Heart left ventricle (tissue), 13 donors: Measurements from ENCODE around the gene ATXN7L3.

ENCODE experiments used
- POLR2A ChIP-seq, 2 donors: fragments of 450-650 bp; IDR thresholded peaks; one replicate each; pipeline ENCODE4 v1.6.1; 2017; ENCODE audit warnings: antibody characterized with exemption in 2 of 2, mild to moderate bottlenecking in 2 of 2, moderate library complexity in 2 of 2
- TF ChIP-seq, protein P1 (sequence below), 12 donors: fragments of 200-600 bp; sonication (generic) in 4 of 12; IDR thresholded peaks; one replicate each; pipeline versions ENCODE4 v1.5.0 to v1.8.0; 2018 to 2022; ENCODE audit warnings: antibody characterized with exemption in 12 of 12, mild to moderate bottlenecking in 5 of 12
- donor health status: ischemic (EF 13 %, LVEDD 7.1; RV severe dilation, severe dysfunction).
- donor health status: DM: no; HTN: yes; CAD: no.
- donor health status: DM: no; HTN: no; CAD: no.
- donor health status: ischemic (EF 25% LVEDD 6.9; RV normal size, moderate dysfunction).
- donor health status: ischemic (EF 25% LVEDD 5.7; RV mildly dilated, moderate dysfunction).
- donor health status: ischemic (EF 35%, LVEDD 5.7; RV mildly dilated, moderate dysfunction).
- donor health status: nonischemic (EF 11% LVEDD 7.7; RV severe dilation, severe dysfunction).
- donor health status: DM: yes; HTN: yes; CAD: no.
- donor health status: PGD.
- donor health status: ischemic (EF 29% LVEDD 5.4; RV normal size, mild dysfunction).
- donor health status: nonischemic (EF 23%, LVEDD 6.1; RV moderate dilation, normal function).

GRCh38 chr17:44186307-44187130 lies 13.2 kb downstream of the ATXN7L3 start, which contains the start of gene TMUB2:
- TF ChIP-seq POLR2A (IDR thresholded peaks at IDR 0.05) = peak in 1 of 2 donors; percentile 90
- TF ChIP-seq, protein P1, sequence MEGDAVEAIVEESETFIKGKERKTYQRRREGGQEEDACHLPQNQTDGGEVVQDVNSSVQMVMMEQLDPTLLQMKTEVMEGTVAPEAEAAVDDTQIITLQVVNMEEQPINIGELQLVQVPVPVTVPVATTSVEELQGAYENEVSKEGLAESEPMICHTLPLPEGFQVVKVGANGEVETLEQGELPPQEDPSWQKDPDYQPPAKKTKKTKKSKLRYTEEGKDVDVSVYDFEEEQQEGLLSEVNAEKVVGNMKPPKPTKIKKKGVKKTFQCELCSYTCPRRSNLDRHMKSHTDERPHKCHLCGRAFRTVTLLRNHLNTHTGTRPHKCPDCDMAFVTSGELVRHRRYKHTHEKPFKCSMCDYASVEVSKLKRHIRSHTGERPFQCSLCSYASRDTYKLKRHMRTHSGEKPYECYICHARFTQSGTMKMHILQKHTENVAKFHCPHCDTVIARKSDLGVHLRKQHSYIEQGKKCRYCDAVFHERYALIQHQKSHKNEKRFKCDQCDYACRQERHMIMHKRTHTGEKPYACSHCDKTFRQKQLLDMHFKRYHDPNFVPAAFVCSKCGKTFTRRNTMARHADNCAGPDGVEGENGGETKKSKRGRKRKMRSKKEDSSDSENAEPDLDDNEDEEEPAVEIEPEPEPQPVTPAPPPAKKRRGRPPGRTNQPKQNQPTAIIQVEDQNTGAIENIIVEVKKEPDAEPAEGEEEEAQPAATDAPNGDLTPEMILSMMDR (IDR thresholded peaks at IDR 0.05) = no peak
